Stomach (tissue), 4 donors: Measurements from ENCODE around the gene KLHL30.

Experiments used
- CTCF ChIP-seq, 7 experiments: fragments of 450-650 bp in 4 of 7; fragments of 200-600 bp in 3 of 7; sonication (generic) in 3 of 7; IDR thresholded peaks; one replicate each; pipeline ENCODE4 v1.5.1; 2016 to 2019; ENCODE audit warnings: antibody characterized with exemption in 7 of 7, control low read depth in 2 of 7, mild to moderate bottlenecking in 1 of 7
- POLR2A ChIP-seq, 4 donors: fragments of 450-650 bp; IDR thresholded peaks; one replicate each; pipeline ENCODE4 v1.6.1; 2016; ENCODE audit warnings: antibody characterized with exemption in 4 of 4, control low read depth in 2 of 4, mild to moderate bottlenecking in 1 of 4, moderate library complexity in 1 of 4
- POLR2AphosphoS5 ChIP-seq, 3 donors: sonication (generic); formaldehyde crosslinking; IDR thresholded peaks; one replicate each; pipeline ENCODE4 v1.6.1; 2016; ENCODE audit warnings: antibody characterized with exemption in 3 of 3

- TF ChIP-seq CTCF (IDR thresholded peaks at IDR 0.05) (no peak), POLR2AphosphoS5 (IDR thresholded peaks at IDR 0.05) (no peak), POLR2A (IDR thresholded peaks at IDR 0.05) (no peak)
Observed at GRCh38 chr2:238091436-238092060, 46.9 kb upstream of the KLHL30 start.
